Measurements from ENCODE around the gene BRD3OS. TPM values are rescaled to one million over a fixed set of nuclear protein-coding genes. Genes with fewer than 3 reads are reported as not detected.

The BRD3OS gene
- total RNA-seq, 1 donor from 2014 or later = 14.5 TPM

- peak overlapping the region; percentile 79 for H3K4me3 Mint-ChIP-seq
- no peaks in the 10 kb centered on the region for H3K9me3 Mint-ChIP-seq
- H3K36me3 Mint-ChIP-seq (ENCODE audit: low read depth) = peaks cover 3% of the 10 kb centered on the region
- no peak overlapping the region for H3K27ac Mint-ChIP-seq
- intact Hi-C loops (cut with micrococcal nuclease) = loop anchor here (5.0 kb wide), 1 partner anchor 610 kb away; the partner anchor contains the start of gene REXO4
- H3K27me3 Mint-ChIP-seq (ENCODE audit: insufficient read depth) = no peaks in the 10 kb centered on the region
- no peaks in the 10 kb centered on the region for H3K4me1 Mint-ChIP-seq (ENCODE audit: low read depth)
- DNase-seq (ENCODE audit: low spot score) = no peak
These were observed 1.7 kb downstream of the BRD3OS start for GRCh38 chr9:134026981-134027380.

- no peak overlapping the region for H3K27ac Mint-ChIP-seq
- no peaks in the 10 kb centered on the region for H3K9me3 Mint-ChIP-seq
- intact Hi-C loops (cut with micrococcal nuclease) = loop anchor here (5.0 kb wide), 1 partner anchor 610 kb away; the partner anchor contains the start of gene REXO4
- peak overlapping the region; percentile 63 for H3K4me3 Mint-ChIP-seq
- H3K4me1 Mint-ChIP-seq (ENCODE audit: low read depth) = no peaks in the 10 kb centered on the region
- DNase-seq (ENCODE audit: low spot score) = no peak
- H3K36me3 Mint-ChIP-seq (ENCODE audit: low read depth) = peaks cover 3% of the 10 kb centered on the region
- H3K27me3 Mint-ChIP-seq (ENCODE audit: insufficient read depth) = no peaks in the 10 kb centered on the region
These were observed 2.3 kb downstream of the BRD3OS start for GRCh38 chr9:134027561-134027960.

- no peak overlapping the region for H3K27ac Mint-ChIP-seq
- peaks cover 7% of the 10 kb centered on the region for H3K36me3 Mint-ChIP-seq (ENCODE audit: low read depth)
- intact Hi-C loops (cut with micrococcal nuclease) = loop anchor here (5.0 kb wide), 1 partner anchor 611 kb away; the partner anchor contains the start of gene REXO4
- no peaks in the 10 kb centered on the region for H3K4me1 Mint-ChIP-seq (ENCODE audit: low read depth)
- no peak for DNase-seq (ENCODE audit: low spot score)
- no peaks in the 10 kb centered on the region for H3K27me3 Mint-ChIP-seq (ENCODE audit: insufficient read depth)
- no peaks in the 10 kb centered on the region for H3K9me3 Mint-ChIP-seq
- peak overlapping the region; percentile 63 for H3K4me3 Mint-ChIP-seq
These were observed 2.8 kb downstream of the BRD3OS start for GRCh38 chr9:134028076-134028475.

DNA sequence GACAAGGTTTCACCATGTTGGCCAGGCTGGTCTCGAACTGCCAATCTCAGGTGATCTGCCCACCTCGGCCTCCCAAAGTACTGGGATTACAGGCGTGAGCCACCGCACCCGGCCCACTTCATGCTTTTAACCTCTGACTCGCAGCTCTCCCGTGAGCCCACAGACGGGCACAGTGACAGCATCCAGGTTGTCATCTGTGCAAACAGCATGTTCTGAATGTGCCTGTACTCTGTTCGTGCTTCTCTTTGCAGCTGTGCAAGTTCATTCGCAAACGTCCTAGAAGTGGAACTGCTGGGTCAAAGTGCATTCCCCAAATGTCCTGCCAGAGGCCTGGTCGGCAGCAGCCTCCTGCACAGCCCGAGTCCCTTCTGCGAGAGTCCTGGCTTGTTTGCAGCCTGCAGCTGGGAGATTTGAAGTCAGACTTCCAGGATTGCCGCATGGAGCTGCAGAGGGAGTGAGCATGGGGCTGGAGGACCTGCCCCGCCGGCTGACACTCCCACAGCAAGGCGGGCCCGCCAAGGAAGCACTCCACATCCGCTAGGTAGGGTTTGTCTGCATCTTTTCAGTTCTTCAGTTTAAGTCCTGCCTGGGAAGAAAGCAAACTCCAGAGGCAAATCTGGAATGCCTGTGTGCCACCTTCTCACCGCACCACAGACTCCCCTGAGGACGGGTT is 3.4 kb downstream of the BRD3OS start:
- no peak for DNase-seq (ENCODE audit: low spot score)
- Mint-ChIP-seq H3K4me3 (no peak overlapping the region), H3K9me3 (no peaks in the 10 kb centered on the region), H3K27me3 (ENCODE audit: insufficient read depth) (no peaks in the 10 kb centered on the region), H3K4me1 (ENCODE audit: low read depth) (no peaks in the 10 kb centered on the region), H3K27ac (no peak overlapping the region), H3K36me3 (ENCODE audit: low read depth) (peaks cover 11% of the 10 kb centered on the region)
- intact Hi-C loops (cut with micrococcal nuclease) = loop anchor here (5.0 kb wide), 1 partner anchor 611 kb away; the partner anchor contains the start of gene REXO4

DNA sequence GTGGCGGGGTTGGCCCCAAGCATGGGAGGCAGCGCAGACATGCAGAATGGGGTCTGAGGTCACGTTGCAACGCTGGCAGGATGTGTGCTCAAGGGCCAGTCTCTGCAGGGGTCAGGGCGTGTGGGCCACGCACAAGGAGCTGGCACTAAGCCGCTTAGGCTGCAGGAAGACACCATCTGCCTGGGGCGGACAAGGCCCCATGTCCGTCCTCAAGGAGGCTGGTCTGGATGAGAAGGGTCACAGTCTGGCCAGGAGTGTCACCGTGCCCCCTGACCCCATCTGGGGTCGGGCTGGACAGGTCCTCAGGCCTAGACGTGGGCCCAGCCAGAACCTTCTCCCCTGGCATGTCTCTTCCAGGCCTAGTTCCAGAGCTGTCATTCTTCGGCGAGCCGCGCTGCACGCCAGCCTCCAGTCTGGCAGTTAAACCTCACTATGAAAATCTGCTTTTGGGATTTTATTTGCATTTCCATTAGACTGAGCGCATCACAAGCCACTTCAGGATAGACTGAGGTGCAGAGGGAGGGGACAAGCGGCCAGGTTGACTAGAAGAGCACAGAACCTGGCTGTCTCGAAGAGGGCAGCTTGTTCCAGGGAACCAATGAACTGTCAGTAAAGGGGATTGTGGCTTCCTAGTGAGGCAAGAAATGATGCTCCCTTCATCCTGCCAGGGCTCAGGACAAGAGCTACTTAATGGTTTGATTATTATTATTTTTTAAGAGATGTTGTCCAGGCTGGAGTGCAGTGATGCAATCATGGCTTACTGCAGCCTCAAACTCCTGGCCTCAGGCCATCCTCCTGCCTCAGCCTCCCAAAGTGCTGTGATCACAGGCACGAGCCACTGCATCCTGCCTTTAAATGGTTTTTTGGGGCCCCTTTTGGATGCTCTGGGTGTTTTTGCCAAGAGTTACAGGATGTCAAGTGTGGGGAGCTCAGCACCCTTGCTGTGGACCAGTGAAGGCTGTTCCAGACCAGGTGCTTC is 4.3 kb downstream of the BRD3OS start:
- H3K27me3 Mint-ChIP-seq (ENCODE audit: insufficient read depth) = no peaks in the 10 kb centered on the region
- intact Hi-C loops (cut with micrococcal nuclease) = loop anchor here (5.0 kb wide), 1 partner anchor 612 kb away; the partner anchor contains the start of gene REXO4
- no peaks in the 10 kb centered on the region for H3K9me3 Mint-ChIP-seq
- DNase-seq (ENCODE audit: low spot score) = no peak
- no peak overlapping the region for H3K27ac Mint-ChIP-seq
- no peaks in the 10 kb centered on the region for H3K4me1 Mint-ChIP-seq (ENCODE audit: low read depth)
- H3K4me3 Mint-ChIP-seq = no peak overlapping the region
- H3K36me3 Mint-ChIP-seq (ENCODE audit: low read depth) = peaks cover 11% of the 10 kb centered on the region

DNA sequence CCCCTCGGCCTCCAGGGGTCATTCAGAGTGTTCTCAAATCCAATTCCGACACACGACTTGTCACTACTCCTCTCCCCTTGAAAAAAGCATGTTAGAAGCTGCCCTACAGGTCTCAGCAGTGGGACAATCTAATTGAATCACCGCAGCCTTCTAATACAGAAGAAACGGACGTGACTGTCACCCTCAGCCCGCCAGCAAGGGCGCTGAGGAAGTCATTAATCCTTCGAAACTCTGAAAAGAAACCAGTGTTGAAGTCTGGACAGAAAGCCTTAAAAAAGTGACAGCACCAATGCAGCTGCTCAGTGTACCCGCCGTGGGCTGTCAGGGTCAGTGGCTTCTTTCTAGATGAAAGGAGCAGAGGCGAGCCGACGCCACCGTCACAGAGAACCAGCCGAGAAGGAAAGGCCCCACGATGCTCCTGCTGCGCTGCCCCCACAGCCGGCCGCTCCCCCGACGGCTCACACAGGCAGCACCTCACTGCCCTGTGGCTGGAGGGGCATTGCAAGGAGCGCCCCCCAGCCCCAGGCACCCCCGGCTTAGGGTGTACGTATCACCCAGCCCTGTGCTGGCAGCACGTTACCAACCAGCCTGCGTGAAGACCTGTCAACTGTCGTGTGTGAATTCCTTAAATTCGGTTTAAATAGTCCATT is 5.7 kb downstream of the BRD3OS start:
- H3K27me3 Mint-ChIP-seq (ENCODE audit: insufficient read depth) = no peaks in the 10 kb centered on the region
- peaks cover 12% of the 10 kb centered on the region for H3K36me3 Mint-ChIP-seq (ENCODE audit: low read depth)
- no peaks in the 10 kb centered on the region for H3K9me3 Mint-ChIP-seq
- peak overlapping the region; percentile 23 for H3K27ac Mint-ChIP-seq
- intact Hi-C loops (cut with micrococcal nuclease) = no loop called here
- DNase-seq (ENCODE audit: low spot score) = no peak
- H3K4me3 Mint-ChIP-seq = no peak overlapping the region
- H3K4me1 Mint-ChIP-seq (ENCODE audit: low read depth) = no peaks in the 10 kb centered on the region

DNA sequence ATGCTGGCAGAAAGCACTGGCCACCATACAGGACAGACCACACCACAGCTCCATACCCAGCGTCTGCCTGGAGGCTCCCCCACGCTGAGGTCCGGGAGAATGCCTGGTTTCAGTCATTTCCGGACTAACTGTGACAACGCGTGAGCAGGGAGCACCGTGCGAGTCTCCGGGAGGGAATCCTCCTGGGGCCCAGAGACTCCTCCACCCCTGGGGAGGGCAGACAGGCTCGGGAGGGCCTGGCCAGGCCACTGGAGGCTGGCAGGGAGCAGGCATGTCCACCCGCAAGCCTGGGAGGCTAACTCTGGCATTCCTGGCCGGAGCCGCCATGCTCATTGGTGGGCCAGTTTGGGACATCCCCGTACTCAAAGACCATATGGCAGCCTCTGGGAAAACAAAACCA is 6.5 kb downstream of the BRD3OS start:
- no peak for DNase-seq (ENCODE audit: low spot score)
- Mint-ChIP-seq H3K4me3 (no peak overlapping the region), H3K4me1 (ENCODE audit: low read depth) (no peaks in the 10 kb centered on the region), H3K27ac (no peak overlapping the region), H3K9me3 (no peaks in the 10 kb centered on the region), H3K27me3 (ENCODE audit: insufficient read depth) (no peaks in the 10 kb centered on the region), H3K36me3 (ENCODE audit: low read depth) (peaks cover 15% of the 10 kb centered on the region)
- intact Hi-C loops (cut with micrococcal nuclease) = no loop called here

- Mint-ChIP-seq H3K27ac (no peak overlapping the region), H3K4me3 (no peak overlapping the region), H3K9me3 (no peaks in the 10 kb centered on the region), H3K27me3 (ENCODE audit: insufficient read depth) (no peaks in the 10 kb centered on the region), H3K36me3 (ENCODE audit: low read depth) (peaks cover 15% of the 10 kb centered on the region), H3K4me1 (ENCODE audit: low read depth) (no peaks in the 10 kb centered on the region)
- intact Hi-C loops (cut with micrococcal nuclease) = no loop called here
- no peak for DNase-seq (ENCODE audit: low spot score)
These were observed 7.4 kb downstream of the BRD3OS start for GRCh38 chr9:134032456-134033222.

DNA sequence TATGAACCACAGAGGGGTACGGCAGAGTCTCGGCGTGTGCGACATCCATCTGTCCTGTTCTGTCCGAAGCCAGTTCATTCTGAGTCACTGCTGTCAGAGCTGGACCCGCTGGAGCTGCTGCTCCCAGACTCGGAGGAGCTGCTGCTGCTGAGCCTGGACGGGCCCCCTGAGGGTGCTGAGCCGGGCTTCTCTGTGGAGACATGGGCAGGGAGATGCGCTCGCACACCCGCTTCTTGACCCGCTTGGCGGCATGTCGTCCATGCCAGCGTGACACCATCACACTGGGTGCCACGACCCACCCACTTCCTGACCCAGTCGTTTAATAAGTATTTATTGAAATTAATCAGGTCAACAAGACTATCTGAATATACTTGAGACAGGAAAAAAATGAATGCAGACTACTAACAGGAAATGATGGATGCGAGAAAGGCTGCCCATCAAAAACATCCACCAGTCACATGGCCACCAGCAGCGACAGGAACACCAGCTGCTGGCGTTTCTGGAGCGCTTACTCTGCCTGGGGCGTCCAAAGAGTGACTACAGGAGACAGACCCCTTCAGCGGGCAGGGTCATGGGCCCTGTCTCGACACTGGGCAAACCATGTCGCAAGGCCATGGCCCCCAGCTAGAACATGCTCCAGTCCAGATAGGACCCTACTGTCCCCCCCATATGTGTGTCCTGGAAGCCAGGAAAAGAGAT is 8.4 kb downstream of the BRD3OS start:
- Mint-ChIP-seq H3K27ac (no peak overlapping the region), H3K4me3 (no peak overlapping the region), H3K9me3 (no peaks in the 10 kb centered on the region), H3K36me3 (ENCODE audit: low read depth) (peaks cover 18% of the 10 kb centered on the region), H3K27me3 (ENCODE audit: insufficient read depth) (no peaks in the 10 kb centered on the region), H3K4me1 (ENCODE audit: low read depth) (no peaks in the 10 kb centered on the region)
- intact Hi-C loops (cut with micrococcal nuclease) = no loop called here
- DNase-seq (ENCODE audit: low spot score) = no peak

- Mint-ChIP-seq H3K27me3 (ENCODE audit: insufficient read depth) (no peaks in the 10 kb centered on the region), H3K4me3 (no peak overlapping the region), H3K4me1 (ENCODE audit: low read depth) (no peaks in the 10 kb centered on the region), H3K36me3 (ENCODE audit: low read depth) (peaks cover 25% of the 10 kb centered on the region), H3K27ac (no peak overlapping the region), H3K9me3 (no peaks in the 10 kb centered on the region)
- DNase-seq (ENCODE audit: low spot score) = no peak
- intact Hi-C loops (cut with micrococcal nuclease) = no loop called here
These were observed 9.1 kb downstream of the BRD3OS start for GRCh38 chr9:134034215-134035040.

All from activated T-helper 1 cell treated with anti-CD3 and anti-CD28 coated beads, Interleukin-12 subunit alpha, Interleukin-12 subunit beta, Interleukin-2, Interleukin-4 antibody, amounts not matched to agents 30 ng/mL and 10 ng/mL and 1 ng/mL, durations not matched to agents 14 hours and 24 hours and 36 hours (primary cell).